Kasumi-1 (cell line): ENCODE results near the gene PNRC2.
A peak's percentile ranks its signal among the peaks of the same experiment; 100 is the strongest.
"Not testable (repeated sequence)": the region's sequence is repeated elsewhere in the genome, so short reads cannot be mapped to it uniquely, and the experiment has no call there.

Source experiments
- DNase-seq, 2 experiments: peaks; one replicate each; lab custom pipeline; 2025; lab: John Stamatoyannopoulos, UW

Gene PNRC2

GRCh38 chr1:23953020-23953419 is 6.6 kb upstream of the PNRC2 start:
- DNase-seq = no peak

DNA sequence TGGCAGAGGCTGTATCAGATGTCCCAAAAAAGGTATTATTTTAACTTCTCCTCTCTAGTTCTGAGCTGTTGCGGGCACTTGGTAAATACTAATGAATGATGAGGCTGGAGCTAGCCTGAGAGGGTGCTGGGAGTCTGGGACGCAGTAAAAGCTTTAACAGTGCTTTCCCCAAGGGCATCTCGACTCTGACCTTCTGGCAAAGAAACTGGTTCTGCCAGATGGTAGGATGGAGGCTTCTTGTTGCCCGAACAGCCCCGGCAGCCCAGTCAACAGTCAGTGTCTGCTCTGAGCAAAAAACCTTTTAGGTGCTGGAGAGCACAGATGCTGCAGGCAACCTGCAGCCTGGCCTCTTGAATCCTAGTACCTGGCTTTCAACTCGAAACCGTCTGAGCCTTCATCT is 2.5 kb upstream of the PNRC2 start:
- DNase-seq = no peak

DNA sequence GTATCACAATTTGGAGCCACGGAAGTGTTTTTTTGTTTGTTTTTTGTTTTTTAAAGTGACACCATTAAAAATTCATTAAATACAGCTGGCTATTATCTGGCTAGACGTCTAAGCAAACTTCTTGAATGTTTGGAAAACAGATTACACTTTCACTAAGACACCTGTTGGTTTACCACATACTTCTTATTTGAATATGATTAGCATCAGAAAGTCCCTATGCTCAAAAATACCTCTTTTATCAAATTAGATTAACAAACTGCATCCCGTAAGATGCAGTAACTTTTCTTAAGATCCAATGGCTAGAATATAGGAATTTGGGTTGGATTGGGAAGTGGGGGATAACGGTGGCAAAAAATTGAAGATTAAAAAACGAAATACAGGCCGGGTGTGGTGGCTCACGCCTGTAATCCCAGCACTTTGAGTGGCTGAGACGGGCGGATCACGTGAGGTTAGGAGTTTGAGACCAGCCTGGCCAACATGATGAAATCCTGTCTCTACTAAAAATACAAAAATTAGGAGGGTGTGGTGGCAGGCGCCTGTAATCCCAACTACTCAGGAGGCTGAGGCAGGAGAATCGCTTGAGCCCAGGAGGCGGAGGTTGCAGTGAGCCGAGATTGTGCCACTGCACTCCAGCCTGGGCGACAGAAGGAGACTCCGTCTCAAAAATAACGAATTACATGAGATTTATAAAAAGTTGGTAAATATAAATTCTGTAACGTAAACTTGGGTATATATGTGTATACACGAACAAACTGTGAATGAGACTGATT is 1.4 kb upstream of the PNRC2 start:
- not testable (repeated sequence) for DNase-seq

DNA sequence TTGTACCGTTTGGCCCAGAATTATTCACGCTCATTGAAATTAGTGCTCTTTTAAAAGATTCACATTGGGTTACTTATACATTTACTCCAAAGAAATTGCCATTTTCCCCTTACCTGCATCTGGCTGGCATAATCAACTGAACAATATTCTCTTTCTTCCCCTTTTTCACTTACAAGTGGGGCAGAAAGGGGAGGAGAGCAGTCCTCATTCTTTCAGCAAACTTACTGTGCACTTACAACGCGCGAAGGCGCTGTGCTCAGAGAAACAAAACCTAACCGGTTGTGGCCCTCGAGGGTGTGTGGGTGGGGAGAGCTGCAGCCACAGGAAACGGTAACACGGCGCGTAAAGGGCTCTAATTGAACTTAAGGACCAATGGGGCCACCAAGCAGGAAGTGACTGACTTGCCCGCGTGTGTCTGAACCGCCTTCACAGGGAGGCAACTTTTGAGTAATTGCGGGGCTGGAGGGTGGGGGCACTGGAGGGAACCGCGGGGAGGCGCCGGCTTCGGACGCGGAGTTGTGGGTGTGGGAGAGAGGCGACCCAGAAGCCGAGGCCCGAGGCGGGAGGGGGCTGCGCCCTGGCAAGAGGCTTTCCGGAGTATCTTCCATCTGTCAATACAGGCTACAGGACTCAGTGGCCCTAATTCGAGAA is 693 bp upstream of the PNRC2 start:
- peak; percentile 98 to 99 for DNase-seq

DNA sequence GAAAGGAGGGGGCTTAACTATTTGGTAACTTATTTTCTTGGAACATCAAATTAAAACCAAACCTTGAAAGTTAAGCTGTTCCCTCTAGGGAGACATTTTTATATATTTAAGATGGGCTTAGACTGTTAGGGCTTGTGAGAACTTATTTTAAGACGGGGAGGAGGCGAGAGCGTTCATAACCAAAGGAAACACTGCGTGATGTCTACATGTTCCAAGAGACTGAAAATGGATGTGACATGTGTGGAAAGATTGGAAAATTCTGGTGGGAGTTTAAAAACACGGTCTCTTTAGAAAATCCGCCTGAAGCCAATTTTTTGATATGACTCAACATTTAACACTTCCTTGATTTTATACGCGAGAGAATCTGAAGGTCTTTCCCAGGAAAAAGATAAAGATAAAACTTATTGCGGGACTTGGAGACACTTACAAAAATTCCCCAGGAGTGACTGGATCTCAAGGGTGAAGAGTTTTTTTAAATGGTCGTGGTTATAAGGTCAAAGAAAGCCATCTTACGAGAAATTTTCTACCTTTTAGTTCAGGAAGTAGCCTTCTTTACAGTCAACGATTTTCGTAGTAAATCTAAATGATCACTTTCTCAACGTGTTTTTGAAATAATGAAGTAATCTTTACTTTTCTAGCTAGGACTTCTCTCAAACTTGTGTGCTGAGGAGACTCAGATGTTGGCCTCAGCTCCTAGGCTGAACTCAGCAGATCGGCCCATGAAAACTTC is 828 bp downstream of the PNRC2 start:
- no peak for DNase-seq

GRCh38 chr1:23963617-23964234 is 4.1 kb downstream of the PNRC2 start:
- no peak for DNase-seq

DNA sequence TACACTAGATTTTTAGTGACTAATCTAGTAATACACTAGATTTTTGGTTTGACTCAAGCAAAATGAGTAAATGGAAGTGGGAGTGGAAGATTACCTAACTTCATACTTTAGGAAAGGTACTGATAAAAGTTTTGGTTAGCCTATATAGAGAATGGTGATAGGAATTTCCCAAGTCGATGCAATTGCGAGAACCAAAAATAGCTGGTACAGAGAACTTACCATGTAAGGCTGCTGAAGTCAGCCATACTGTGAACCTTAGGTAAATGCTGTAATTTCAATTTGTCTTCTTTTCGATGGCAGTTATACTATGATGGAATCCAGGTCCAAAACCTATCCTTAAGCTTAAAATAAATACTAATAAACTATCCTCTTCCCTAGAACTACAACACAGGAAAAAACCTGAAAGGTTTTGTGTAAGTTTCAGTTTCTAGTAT is 4.6 kb downstream of the PNRC2 start:
- DNase-seq = no peak

DNA sequence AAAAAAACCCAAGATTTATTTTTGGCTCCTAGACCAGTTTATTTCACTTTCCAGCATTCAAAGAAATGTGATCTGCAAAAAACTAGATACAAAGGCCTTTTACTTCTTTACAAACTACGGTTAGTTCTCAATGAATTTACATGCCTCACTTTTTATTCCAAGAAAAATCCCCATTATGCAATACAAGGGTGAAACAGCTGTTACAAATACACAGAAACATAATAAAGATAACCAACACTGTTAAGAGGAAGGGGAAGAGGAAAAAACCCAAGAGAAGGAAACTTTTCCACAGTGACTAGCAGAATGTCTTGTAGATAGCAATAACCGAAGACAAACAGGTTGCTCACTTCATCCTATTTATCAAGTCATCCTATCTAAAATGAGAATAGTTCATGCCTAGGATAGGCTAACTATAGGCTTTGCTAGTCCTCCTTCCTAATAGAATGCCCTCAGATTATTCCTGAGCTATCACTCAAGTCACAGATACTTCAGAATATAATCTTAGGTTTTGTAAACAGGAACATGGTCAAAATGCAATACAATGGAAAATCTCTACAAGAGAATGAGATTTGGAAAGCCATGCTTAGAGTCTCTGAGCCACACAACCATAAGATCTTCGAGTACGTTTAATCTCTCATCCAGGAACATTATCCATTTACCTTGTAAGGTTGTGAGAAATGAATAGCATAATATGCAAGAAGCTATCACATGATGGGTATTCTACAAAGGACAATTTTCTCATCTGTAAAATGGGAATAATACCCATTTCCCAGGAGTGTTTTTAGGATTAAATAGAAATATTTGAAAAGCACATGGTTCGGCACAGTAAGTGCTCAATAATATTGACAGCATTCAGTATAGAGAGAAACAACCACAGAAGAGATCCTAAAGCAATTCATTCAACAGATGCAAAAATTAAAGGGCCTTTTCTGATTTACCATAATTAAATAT is 5.4 kb downstream of the PNRC2 start:
- DNase-seq = no peak

- no peak for DNase-seq
These were observed 7.4 kb downstream of the PNRC2 start for GRCh38 chr1:23966973-23967493.

DNA sequence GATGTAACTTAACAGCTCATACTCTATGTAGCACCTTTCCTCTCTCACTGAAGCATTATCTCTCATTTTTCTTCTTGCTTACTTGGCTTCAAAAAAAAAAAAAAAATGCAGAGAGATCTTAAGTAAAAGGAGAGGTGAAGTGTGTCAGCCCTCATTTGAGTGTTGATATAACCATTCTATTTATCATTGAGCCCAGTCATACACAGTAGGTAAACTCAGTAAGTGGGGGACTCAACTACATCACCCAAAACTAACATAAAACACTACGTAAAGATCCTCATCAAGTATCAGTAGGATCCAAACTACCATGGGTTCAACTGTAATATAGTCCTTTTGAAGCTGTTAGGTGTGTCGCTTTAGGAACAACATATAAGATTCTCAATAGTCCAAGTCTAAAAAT is 8.2 kb downstream of the PNRC2 start:
- no peak for DNase-seq

DNA sequence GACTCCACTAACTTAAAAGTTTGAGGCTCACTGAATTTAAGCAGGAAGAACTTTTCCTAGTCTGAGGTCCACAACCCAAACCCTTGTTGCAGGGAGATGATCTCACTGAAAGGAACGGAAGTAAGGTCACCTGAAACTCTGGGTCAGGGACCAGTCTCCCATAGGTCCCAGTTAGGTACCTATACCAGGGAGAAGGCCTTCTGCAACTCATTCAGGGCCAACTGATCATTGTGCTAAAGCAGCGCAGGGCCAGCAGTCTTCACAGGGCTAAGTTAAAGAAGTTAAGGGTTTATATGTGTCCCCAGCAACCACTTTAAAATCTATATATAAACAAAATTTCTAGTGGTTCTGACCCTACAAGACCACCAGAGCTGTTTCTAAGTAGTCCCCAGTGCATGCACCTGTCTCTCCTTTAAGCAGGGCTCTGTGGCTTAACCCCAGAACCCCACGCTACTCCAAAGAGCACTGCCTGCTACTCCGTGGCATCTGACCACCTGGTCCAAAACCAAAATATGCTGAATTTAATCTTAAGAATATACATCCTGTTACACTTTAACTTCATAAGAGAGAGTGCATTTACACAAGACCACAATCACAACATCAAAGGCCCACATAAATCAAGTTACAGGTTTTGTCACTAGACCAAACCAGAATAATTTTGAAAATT is 17.7 kb downstream of the PNRC2 start:
- DNase-seq = no peak

DNA sequence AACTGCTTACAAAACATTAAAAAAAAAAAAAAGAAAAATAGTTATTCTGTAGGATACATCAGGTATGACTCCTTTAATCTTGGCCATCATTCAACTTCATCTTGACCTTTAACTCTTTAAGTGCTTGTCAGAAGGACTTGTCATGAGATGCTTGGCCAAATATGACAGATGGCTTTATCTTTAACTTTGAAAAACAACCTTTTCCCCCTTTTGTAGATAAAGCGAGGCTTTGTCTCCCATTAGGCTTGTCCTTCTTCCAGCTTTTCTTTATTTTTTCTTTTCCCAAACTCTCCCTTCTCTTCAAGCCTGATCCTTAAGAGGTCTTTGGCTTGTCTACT is 18.2 kb downstream of the PNRC2 start:
- no peak for DNase-seq

GRCh38 chr1:23978805-23979204 is 19.2 kb downstream of the PNRC2 start:
- DNase-seq = no peak

- no peak for DNase-seq
These were observed 19.8 kb downstream of the PNRC2 start for GRCh38 chr1:23979387-23979880.

DNA sequence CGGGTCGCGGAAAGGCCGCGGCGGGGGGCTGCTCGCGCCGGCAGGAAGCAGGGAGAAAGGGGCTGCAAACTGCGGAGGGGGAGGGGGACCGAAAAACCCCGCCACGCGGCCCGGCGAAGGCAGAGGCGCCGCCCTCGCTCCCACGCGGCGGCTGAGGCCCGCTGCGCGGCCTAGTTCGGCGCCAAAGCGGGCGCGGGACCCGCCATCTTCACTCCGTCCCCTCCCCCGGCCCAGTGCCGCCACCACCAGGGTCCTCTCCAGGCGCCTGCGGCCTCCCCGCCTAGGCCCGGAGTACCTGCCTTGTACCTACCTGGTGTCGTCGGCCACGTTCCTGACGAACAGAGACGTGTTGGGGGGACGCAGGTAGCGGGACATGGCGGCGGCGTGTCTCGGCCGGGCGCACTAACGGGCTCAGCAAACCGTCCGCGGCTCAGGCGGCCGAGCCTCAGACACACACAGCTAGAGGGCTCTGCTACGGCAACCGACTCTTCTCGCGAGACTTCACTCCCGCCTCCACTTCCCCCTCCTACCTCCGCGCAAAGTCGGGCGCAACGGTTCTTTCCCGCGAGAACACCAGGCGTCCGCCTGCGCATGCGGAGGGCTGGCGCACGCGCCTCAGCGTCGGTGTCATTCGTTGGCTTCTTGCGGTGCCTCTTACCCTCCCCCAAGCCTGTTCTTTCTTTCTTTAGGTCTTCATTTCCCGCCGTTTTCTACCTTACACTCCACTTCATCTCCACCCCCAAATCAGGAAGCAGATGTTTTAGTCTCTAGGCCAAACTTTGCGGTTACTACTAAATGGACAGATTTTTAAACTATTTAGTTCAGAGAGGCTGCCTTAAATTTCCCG is 20.5 kb downstream of the PNRC2 start, which contains the start of gene SRSF10:
TSS of gene SRSF10 (minus strand) at position 447 of the 847 bp plus-strand sequence. CDS start at position 375, 72 bp downstream.
- peak; percentile 99 for DNase-seq

GRCh38 chr1:23980728-23981070 is 21.1 kb downstream of the PNRC2 start:
- peak in 1 of 2 experiments; percentile 75 for DNase-seq

- DNase-seq = no peak
These were observed 25.0 kb downstream of the PNRC2 start for GRCh38 chr1:23984417-23985186.

- DNase-seq = not testable (repeated sequence)
These were observed 27.4 kb downstream of the PNRC2 start for GRCh38 chr1:23987038-23987437.

- DNase-seq = no peak
These were observed 29.6 kb downstream of the PNRC2 start for GRCh38 chr1:23989263-23989662.
